ENCODE data around the gene HSD3B1.
"Not testable (repeated sequence)": the region's sequence is repeated elsewhere in the genome, so short reads cannot be mapped to it uniquely, and the experiment has no call there.

Gene HSD3B1

GRCh38 chr1:119550381-119550780, 43.4 kb downstream of the HSD3B1 start:
- DNase-seq (ENCODE audit: extremely low spot score, insufficient read length, low read depth), result no peak
- no peak for FAIRE-seq

GRCh38 chr1:119551218-119551617, 44.2 kb downstream of the HSD3B1 start:
- FAIRE-seq, result no peak

DNA sequence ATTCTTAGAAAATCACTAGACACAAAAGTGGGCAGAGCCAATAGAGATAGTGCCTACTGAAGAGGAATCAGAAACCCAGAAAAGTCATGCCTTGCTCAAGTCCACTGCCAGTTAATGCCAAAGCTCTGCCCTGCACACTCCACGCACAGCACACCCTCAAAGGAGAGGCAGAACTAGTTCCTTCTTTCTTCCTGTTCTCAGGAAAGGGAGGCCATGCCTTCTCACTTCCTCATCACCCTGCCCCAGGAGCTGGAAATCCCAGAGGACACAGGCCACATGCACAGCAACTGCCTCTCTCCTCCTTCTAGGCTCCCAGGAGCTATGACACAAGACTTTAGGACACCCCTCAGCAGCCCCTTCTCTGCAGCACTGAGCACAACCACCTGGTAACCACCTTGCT, 45.6 kb downstream of the HSD3B1 start:
- DNase-seq (ENCODE audit: extremely low spot score, insufficient read length, low read depth); FAIRE-seq: not testable (repeated sequence)

More at GRCh38 chr1:119551218-119551617, 44.2 kb downstream of the HSD3B1 start:
- DNase-seq (ENCODE audit: extremely low spot score, insufficient read length, low read depth), result no peak

DNA sequence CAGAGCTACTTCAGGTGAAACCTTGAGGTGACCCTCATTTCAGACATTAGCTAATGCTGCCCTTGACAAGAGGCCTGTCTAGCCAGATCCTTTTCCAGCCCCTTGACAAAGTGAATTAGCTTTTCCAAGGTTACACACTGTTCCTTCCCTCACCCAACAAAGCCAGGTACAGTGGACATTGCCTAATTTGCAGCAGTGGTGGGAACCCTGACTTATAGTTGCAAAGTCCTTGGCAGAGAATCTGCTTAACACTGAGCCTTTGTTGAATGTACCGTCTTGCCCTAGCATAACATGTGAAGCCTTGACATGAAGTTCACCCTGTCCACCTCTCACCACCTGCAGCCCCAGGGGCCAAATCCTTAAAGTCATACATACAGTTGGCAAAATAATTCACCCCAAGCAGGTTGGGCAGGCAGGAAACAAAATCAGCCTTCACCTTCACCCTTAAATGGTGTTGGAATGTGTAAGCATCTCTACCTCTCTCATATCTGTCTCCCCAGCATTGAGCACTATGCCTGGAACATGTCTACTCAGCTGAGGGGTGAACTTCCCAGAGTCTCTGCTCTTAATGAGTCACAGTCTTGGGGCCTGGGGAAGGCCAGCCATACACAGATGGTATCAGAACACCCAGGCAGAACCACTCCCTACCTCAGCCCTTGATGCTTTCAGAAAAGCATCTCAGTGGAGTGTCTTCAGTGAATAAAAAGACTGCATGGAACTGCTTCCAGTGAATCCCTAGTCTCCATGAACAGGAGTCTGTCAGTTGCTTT, 46.5 kb downstream of the HSD3B1 start:
- DNase-seq (ENCODE audit: extremely low spot score, insufficient read length, low read depth); FAIRE-seq: not testable (repeated sequence)

GRCh38 chr1:119554183-119554582, 47.2 kb downstream of the HSD3B1 start:
- DNase-seq (ENCODE audit: extremely low spot score, insufficient read length, low read depth) (no peak), FAIRE-seq (no peak)

DNA sequence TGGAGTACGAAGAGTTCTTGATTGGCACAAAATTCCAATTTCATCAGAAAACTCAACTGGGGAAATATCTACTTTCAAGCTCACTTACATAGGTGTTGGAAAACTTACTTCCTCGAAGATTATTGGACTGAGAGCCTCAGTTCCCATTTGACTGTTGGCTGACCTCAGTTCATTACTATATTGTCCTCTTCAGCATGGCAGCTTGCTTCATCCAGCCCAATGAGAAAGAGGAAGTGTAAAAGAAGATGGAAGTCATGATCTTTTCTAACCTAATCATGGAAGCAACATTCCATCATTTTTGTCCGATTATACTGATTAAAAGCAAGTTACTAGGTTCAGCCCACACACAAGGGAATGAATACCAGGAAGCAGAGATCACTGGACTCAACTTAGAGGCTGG, 49.4 kb downstream of the HSD3B1 start:
- FAIRE-seq (no peak), DNase-seq (ENCODE audit: extremely low spot score, insufficient read length, low read depth) (no peak)

GRCh38 chr1:119560402-119560801, 53.4 kb downstream of the HSD3B1 start:
- FAIRE-seq; DNase-seq (ENCODE audit: extremely low spot score, insufficient read length, low read depth): not testable (repeated sequence)

- no peak for DNase-seq (ENCODE audit: extremely low spot score, insufficient read length, low read depth)
- no peak for FAIRE-seq
Measured at GRCh38 chr1:119564548-119564947, 57.5 kb downstream of the HSD3B1 start.
